ENCODE results near the gene TOGARAM1. TPM values are rescaled to one million over a fixed set of nuclear protein-coding genes. Genes with fewer than 3 reads are reported as not detected.

TOGARAM1 gene
- total and polyA plus RNA-seq, 9 of the 15 experiments (the other 6 are each of a cell fraction or from before 2014, with no cell fraction given): 1.3 to 6.4 (median 3.7) TPM

GRCh38 chr14:44914849-44915248, 47.1 kb upstream of the TOGARAM1 start (continued):
- TF ChIP-seq, protein P1, sequence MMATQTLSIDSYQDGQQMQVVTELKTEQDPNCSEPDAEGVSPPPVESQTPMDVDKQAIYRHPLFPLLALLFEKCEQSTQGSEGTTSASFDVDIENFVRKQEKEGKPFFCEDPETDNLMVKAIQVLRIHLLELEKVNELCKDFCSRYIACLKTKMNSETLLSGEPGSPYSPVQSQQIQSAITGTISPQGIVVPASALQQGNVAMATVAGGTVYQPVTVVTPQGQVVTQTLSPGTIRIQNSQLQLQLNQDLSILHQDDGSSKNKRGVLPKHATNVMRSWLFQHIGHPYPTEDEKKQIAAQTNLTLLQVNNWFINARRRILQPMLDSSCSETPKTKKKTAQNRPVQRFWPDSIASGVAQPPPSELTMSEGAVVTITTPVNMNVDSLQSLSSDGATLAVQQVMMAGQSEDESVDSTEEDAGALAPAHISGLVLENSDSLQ (IDR thresholded peaks at IDR 0.05): peak; percentile 94
- TF ChIP-seq CBFA2T3 (IDR thresholded peaks at IDR 0.05): peak; percentile 79
- TF ChIP-seq ZNF77 (CRISPR knock-in tag; IDR thresholded peaks at IDR 0.05): no peak
- 0 out of 2 replicates have a peak, but pooled peaks have one; percentile 20 for TF ChIP-seq ARID1B (IDR thresholded peaks at IDR 0.05)
- TF ChIP-seq CBFA2T2 (conservative IDR thresholded peaks at IDR 0.05): peak; percentile 54
- TF ChIP-seq NFYB (IDR thresholded peaks at IDR 0.05; ENCODE audit: extremely low read depth, insufficient read length): peak; percentile 37
- peak; percentile 16; the same call in 1 of the 2 replicates for TF ChIP-seq KLF16 (IDR thresholded peaks at IDR 0.05)
- peak; percentile 26; the same call in 1 of the 2 replicates for TF ChIP-seq STAT5A (IDR thresholded peaks at IDR 0.05; ENCODE audit: borderline replicate concordance, low read length)

DNA sequence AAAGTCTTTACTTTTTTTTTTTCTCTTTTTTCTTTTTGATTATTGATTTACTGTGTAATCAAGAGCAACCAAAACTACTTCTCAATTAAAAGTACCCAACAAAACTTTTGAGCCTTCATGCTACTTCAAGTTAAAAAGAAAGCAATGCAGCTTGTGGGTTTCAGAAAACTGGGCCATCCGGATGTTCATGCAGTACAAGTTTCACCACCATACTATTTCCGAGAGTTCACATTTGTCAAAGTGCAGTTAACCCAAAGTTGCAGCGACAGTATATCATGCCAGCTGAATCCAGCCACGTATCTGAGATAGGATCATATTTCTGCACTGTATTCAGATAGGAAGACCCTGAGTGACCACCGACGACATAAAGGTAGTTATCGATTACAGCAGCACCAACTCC, 33.2 kb upstream of the TOGARAM1 start:
- WGBS (ENCODE audit: insufficient coverage, low coverage, missing lambda C conversion rate): 83% methylated on average over 5 of the region's 7 CpGs
- FAIRE-seq (no peak), ATAC-seq (no peak)
- TF ChIP-seq ELF4 (CRISPR knock-in tag; IDR thresholded peaks at IDR 0.05) (no peak), CHD1 (IDR thresholded peaks at IDR 0.05; ENCODE audit: low read length) (no peak), ZKSCAN8 (CRISPR knock-in tag; IDR thresholded peaks at IDR 0.05) (no peak), GABPA (tag; conservative IDR thresholded peaks at IDR 0.05; ENCODE audit: low read depth) (no peak), RUNX1 (IDR thresholded peaks at IDR 0.05; ENCODE audit: low read depth) (no peak), HDAC1 (IDR thresholded peaks at IDR 0.05) (no peak), SMARCC2 (IDR thresholded peaks at IDR 0.05; ENCODE audit: low read depth) (no peak), ZFX (CRISPR knock-in tag; IDR thresholded peaks at IDR 0.05) (no peak), ATF2 (CRISPR knock-in tag; IDR thresholded peaks at IDR 0.05) (no peak), TRIM28 (IDR thresholded peaks at IDR 0.05) (no peak), C11orf30 (IDR thresholded peaks at IDR 0.05; ENCODE audit: low read depth) (no peak), SP2 (IDR thresholded peaks at IDR 0.05; ENCODE audit: extremely low read depth, low read depth, low read length, poor library complexity, severe bottlenecking) (no peak), ATF7 (IDR thresholded peaks at IDR 0.05) (no peak), SREBF2 (CRISPR knock-in tag; IDR thresholded peaks at IDR 0.05) (no peak)
- TF ChIP-seq, protein P2, sequence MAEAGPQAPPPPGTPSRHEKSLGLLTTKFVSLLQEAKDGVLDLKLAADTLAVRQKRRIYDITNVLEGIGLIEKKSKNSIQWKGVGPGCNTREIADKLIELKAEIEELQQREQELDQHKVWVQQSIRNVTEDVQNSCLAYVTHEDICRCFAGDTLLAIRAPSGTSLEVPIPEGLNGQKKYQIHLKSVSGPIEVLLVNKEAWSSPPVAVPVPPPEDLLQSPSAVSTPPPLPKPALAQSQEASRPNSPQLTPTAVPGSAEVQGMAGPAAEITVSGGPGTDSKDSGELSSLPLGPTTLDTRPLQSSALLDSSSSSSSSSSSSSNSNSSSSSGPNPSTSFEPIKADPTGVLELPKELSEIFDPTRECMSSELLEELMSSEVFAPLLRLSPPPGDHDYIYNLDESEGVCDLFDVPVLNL (CRISPR knock-in tag; IDR thresholded peaks at IDR 0.05; ENCODE audit: low read depth): no peak

More for the DNA sequence above, 33.2 kb upstream of the TOGARAM1 start:
- Histone ChIP-seq H2AFZ (ENCODE audit: low read depth, low read length) (no peak overlapping the region), H3K27me3 (ENCODE audit: control insufficient read depth in 2 of 2, insufficient read depth in 2 of 2, low read length in 2 of 2) (no peaks in the 10 kb centered on the region), H3K9ac (ENCODE audit: insufficient read depth in 1 of 2, low read depth in 2 of 2, low read length in 2 of 2) (no peak overlapping the region), H3K4me2 (ENCODE audit: insufficient read depth, low read length) (no peak overlapping the region), H3K9me3 (replicated peaks; ENCODE audit: control insufficient read depth, insufficient read depth, low read depth, low read length) (no peaks in the 10 kb centered on the region), H3K27ac (ENCODE audit: extremely low read depth, low read depth, low read length) (no peak overlapping the region), H3K4me1 (replicated peaks in 1 of 2; ENCODE audit: control insufficient read depth in 2 of 2, insufficient read depth in 2 of 2, low read length in 2 of 2) (no peaks in the 10 kb centered on the region), H4K20me1 (replicated peaks; ENCODE audit: control insufficient read depth, insufficient read depth, low read length) (no peaks in the 10 kb centered on the region), H3K4me3 (no peak overlapping the region), H3K79me2 (ENCODE audit: control insufficient read depth, insufficient read depth, low read length) (no peaks in the 10 kb centered on the region), H3K36me3 (ENCODE audit: control insufficient read depth, insufficient read depth, low read length) (no peaks in the 10 kb centered on the region), H3K9me1 (ENCODE audit: control insufficient read depth, insufficient read depth, low read length) (no peaks in the 10 kb centered on the region)
- ChIA-PET POLR2A (interaction anchor here (0.6 kb wide), 1 partner anchor 27 kb away, joined by 3 read pairs; no protein-coding TSS in a partner anchor), CTCF (ENCODE audit: low intra/inter-chr PET ratio) (no interaction called here)
- DNase-seq (ENCODE audit: extremely low read depth in 1 of 4, low spot score in 3 of 4): no peak
- in situ Hi-C loops (cut with MboI): no loop called here
- intact Hi-C loops (cut with micrococcal nuclease): no loop called here
- BruUV-seq (replicated peaks): no TSS peak
